Fibroblast of lung (primary cell): ENCODE results near the gene MYO3B. TPM values are rescaled to one million over a fixed set of nuclear protein-coding genes. Genes with fewer than 3 reads are reported as not detected.

Experiments used
- DNase-seq, 2 donors: peaks; one replicate each; pipeline versions ENCODE4 v3.0.0 to v3.0.0-alpha.2; 2010; ENCODE audit warnings: low read depth in 2 of 2
- H2AFZ ChIP-seq: 2 replicates; pipeline ENCODE4 v1.5.1; 2012; ENCODE audit warnings: low read length, control low read depth, inconsistent platforms
- H3K27ac ChIP-seq: 2 replicates; pipeline ENCODE4 v1.5.1; 2011; ENCODE audit warnings: low read length, control low read depth; ENCODE audit not compliant: insufficient read depth
- H3K27me3 ChIP-seq: 2 replicates; pipeline ENCODE4 v1.5.1; 2011; ENCODE audit warnings: mild to moderate bottlenecking, low read length; ENCODE audit not compliant: control insufficient read depth, insufficient read depth
- H3K36me3 ChIP-seq: 2 replicates; pipeline ENCODE4 v1.5.1; 2011; ENCODE audit warnings: low read length; ENCODE audit not compliant: control insufficient read depth, insufficient read depth
- H3K4me1 ChIP-seq: 2 replicates; pipeline ENCODE4 v1.5.1; 2011; ENCODE audit warnings: low read length; ENCODE audit not compliant: control insufficient read depth, insufficient read depth; ENCODE audit errors: extremely low read depth
- H3K4me2 ChIP-seq: 2 replicates; pipeline ENCODE4 v1.5.1; 2011; ENCODE audit warnings: low read length, control low read depth; ENCODE audit not compliant: insufficient read depth; ENCODE audit errors: extremely low read depth
- H3K4me3 ChIP-seq, 4 experiments: fragments of 200-600 bp in 1 of 4; sonication (generic) in 1 of 4; replicated peaks in 1 of 4; 2 replicates each; pipeline ENCODE4 v1.5.1; 2011 to 2016; ENCODE audit warnings: low read length in 4 of 4, low read depth in 3 of 4, mild to moderate bottlenecking in 3 of 4, control low read depth in 2 of 4, inconsistent platforms in 1 of 4, mixed read lengths in 1 of 4; ENCODE audit not compliant: insufficient read depth in 1 of 4; ENCODE audit errors: control extremely low read depth in 1 of 4
- H3K79me2 ChIP-seq: 2 replicates; pipeline ENCODE4 v1.5.1; 2012; ENCODE audit warnings: mild to moderate bottlenecking, low read length, inconsistent platforms; ENCODE audit not compliant: control insufficient read depth, insufficient read depth
- H3K9ac ChIP-seq: 2 replicates; pipeline ENCODE4 v1.5.1; 2011; ENCODE audit warnings: mild to moderate bottlenecking, low read length, control low read depth; ENCODE audit not compliant: insufficient read depth
- H3K9me3 ChIP-seq: 2 replicates; pipeline ENCODE4 v1.5.1; 2012; ENCODE audit warnings: low read depth, low read length; ENCODE audit not compliant: control insufficient read depth, insufficient read depth
- H4K20me1 ChIP-seq: 2 replicates; pipeline ENCODE4 v1.5.1; 2011; ENCODE audit warnings: low read length; ENCODE audit not compliant: control insufficient read depth, insufficient read depth; ENCODE audit errors: extremely low read depth
- CTCF ChIP-seq, 2 donors: IDR thresholded peaks in 1 of 2; conservative IDR thresholded peaks in 1 of 2; 1 replicate in 1 of 2; 2 replicates in 1 of 2; pipeline ENCODE4 v1.5.1; 2011 to 2012; ENCODE audit warnings: low read length in 2 of 2, control low read depth in 1 of 2, inconsistent platforms in 1 of 2, low read depth in 1 of 2, mild to moderate bottlenecking in 1 of 2
- EZH2 ChIP-seq: IDR thresholded peaks from 2 replicates; pipeline ENCODE4 v1.5.1; 2012; ENCODE audit warnings: low read length, control low read depth, mild to moderate bottlenecking; ENCODE audit errors: missing control alignments
- polyA plus RNA-seq, 2 donors: library from polyadenylated mRNA; depleted of rRNA in 1 of 2; stranded (reverse) in 1 of 2; unstranded in 1 of 2; fragments of >200 nt; gene quantifications; 2 replicates each; pipeline ENCODE4 v1.2.1, GENCODE V29; 2011 to 2012; ENCODE audit warnings: missing spikeins in 1 of 2
- total RNA-seq: library from RNA; depleted of rRNA; stranded (reverse); fragments of >200 nt; gene quantifications from 2 replicates; pipeline ENCODE4 v1.2.1, GENCODE V29; 2014

The MYO3B gene
- total and polyA plus RNA-seq, 2 donors (not counting 1 experiment from before 2014, with no cell fraction given): 0.06 to 0.50 TPM

DNA sequence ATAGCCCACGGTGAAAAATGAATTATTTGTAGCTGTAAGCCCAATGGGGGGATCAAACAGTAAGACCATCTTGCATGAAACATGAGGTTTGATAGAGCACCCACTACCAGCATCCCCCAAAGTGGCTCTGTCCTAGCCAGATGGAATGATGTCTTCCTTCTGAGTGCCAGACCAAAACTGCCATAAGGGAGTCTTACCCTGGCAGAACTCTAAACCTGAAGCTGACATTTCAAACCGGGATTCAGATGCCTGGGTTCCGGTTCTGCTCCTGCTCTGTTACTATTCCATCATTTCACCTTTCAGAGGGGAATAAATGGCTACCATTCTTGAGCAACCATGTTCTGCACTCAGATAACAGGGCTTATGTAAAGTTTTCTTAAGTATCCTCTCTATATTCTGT, 67.4 kb downstream of the MYO3B start:
- Histone ChIP-seq H3K79me2 (no peaks in the 10 kb centered on the region), H3K27me3 (peaks cover 2% of the 10 kb centered on the region), H3K4me1 (no peaks in the 10 kb centered on the region), H3K4me3 (no peak overlapping the region), H4K20me1 (no peaks in the 10 kb centered on the region), H3K4me2 (no peak overlapping the region), H3K27ac (no peak overlapping the region), H2AFZ (no peak overlapping the region), H3K9me3 (no peaks in the 10 kb centered on the region), H3K36me3 (no peaks in the 10 kb centered on the region), H3K9ac (no peak overlapping the region)
- DNase-seq: no peak
- TF ChIP-seq EZH2 (no peak), CTCF (conservative IDR thresholded peaks at IDR 0.05 in 1 of 2, IDR thresholded peaks at IDR 0.05 in 1 of 2; ENCODE audit: low read depth in 1 of 2, low read length in 2 of 2) (no peak)

DNA sequence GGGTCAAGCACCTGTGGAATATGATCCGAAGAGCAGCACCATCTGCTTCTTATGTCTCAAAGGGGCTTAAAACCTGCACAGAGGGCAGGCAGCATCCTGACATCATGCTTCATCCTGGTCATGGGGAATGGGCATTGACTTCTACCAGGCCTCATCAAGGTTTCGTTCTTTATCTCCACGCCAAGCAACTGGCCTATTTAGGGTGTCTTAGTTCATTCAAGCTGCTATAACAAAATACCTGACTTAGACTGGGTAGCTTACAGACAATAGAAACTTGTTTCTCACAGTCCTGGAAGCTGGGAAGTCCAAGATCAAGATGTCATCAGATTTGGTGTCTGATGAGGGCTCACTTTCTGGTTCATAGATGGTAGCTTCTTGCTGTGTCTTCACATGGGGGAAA, 69.4 kb downstream of the MYO3B start:
- no peak overlapping the region for H3K9ac ChIP-seq
- H4K20me1 ChIP-seq: no peaks in the 10 kb centered on the region
- DNase-seq: no peak
- H3K36me3 ChIP-seq: no peaks in the 10 kb centered on the region
- no peaks in the 10 kb centered on the region for H3K4me1 ChIP-seq
- no peak overlapping the region for H3K4me3 ChIP-seq
- peaks cover 2% of the 10 kb centered on the region for H3K27me3 ChIP-seq
- no peak overlapping the region for H3K27ac ChIP-seq
- H3K9me3 ChIP-seq: no peaks in the 10 kb centered on the region
- TF ChIP-seq CTCF (conservative IDR thresholded peaks at IDR 0.05 in 1 of 2, IDR thresholded peaks at IDR 0.05 in 1 of 2; ENCODE audit: low read depth in 1 of 2, low read length in 2 of 2): no peak
- TF ChIP-seq EZH2: no peak
- H3K79me2 ChIP-seq: no peaks in the 10 kb centered on the region
- H2AFZ ChIP-seq: no peak overlapping the region
- no peak overlapping the region for H3K4me2 ChIP-seq

GRCh38 chr2:170247882-170248393, 70.0 kb downstream of the MYO3B start:
- Histone ChIP-seq H3K9ac (no peak overlapping the region), H3K4me1 (no peaks in the 10 kb centered on the region), H3K79me2 (no peaks in the 10 kb centered on the region), H2AFZ (no peak overlapping the region), H3K27me3 (peaks cover 2% of the 10 kb centered on the region), H3K4me2 (no peak overlapping the region), H3K4me3 (no peak overlapping the region), H4K20me1 (no peaks in the 10 kb centered on the region), H3K9me3 (no peaks in the 10 kb centered on the region), H3K27ac (no peak overlapping the region), H3K36me3 (no peaks in the 10 kb centered on the region)
- DNase-seq: no peak
- TF ChIP-seq EZH2: no peak
- no peak for TF ChIP-seq CTCF (conservative IDR thresholded peaks at IDR 0.05 in 1 of 2, IDR thresholded peaks at IDR 0.05 in 1 of 2; ENCODE audit: low read depth in 1 of 2, low read length in 2 of 2)
